Ramos (cell line): ENCODE data around the gene MIA.
"Not testable (repeated sequence)": the region's sequence is repeated elsewhere in the genome, so short reads cannot be mapped to it uniquely, and the experiment has no call there.

Experiments used
- in situ Hi-C: fragments of 300-500 bp; cut with MboI; formaldehyde crosslinking; loops from one replicate; pipeline ENCODE4 v1.14.3; 2022; ENCODE audit warnings: low sequenced_read_pairs; ENCODE audit not compliant: unreplicated experiment

Gene MIA

GRCh38 chr19:40774916-40775631 lies at the start of gene MIA:
MIA (plus strand) TSS chr19:40775521; CDS start chr19:40775543, 22 bp downstream.
- in situ Hi-C loops = loop anchor here (25.0 kb wide), 1 partner anchor 1487 kb away; the partner anchor contains the start of genes CIC and ERF

GRCh38 chr19:40726279-40726678 lies 49.0 kb upstream of the MIA start:
- in situ Hi-C loops = no loop called here

- in situ Hi-C loops = not testable (repeated sequence)
Measured at GRCh38 chr19:40730065-40730464, 45.3 kb upstream of the MIA start.

- in situ Hi-C loops = not testable (repeated sequence)
Measured at GRCh38 chr19:40732304-40732703, 43.0 kb upstream of the MIA start.

GRCh38 chr19:40733149-40733548 lies 42.2 kb upstream of the MIA start:
- in situ Hi-C loops = no loop called here

- in situ Hi-C loops = no loop called here
Measured at GRCh38 chr19:40735013-40735771, 40.1 kb upstream of the MIA start.

GRCh38 chr19:40736661-40737060 lies 38.7 kb upstream of the MIA start:
- in situ Hi-C loops = no loop called here

GRCh38 chr19:40737102-40737644 lies 38.1 kb upstream of the MIA start:
- in situ Hi-C loops = no loop called here

- in situ Hi-C loops = no loop called here
Measured at GRCh38 chr19:40739030-40739839, 36.1 kb upstream of the MIA start.

- in situ Hi-C loops = no loop called here
Measured at GRCh38 chr19:40739871-40740703, 35.2 kb upstream of the MIA start.

- in situ Hi-C loops = no loop called here
Measured at GRCh38 chr19:40740747-40741146, 34.6 kb upstream of the MIA start.

GRCh38 chr19:40741527-40742390 lies 33.6 kb upstream of the MIA start:
- in situ Hi-C loops = no loop called here

GRCh38 chr19:40742477-40742876 lies 32.8 kb upstream of the MIA start:
- in situ Hi-C loops = no loop called here

GRCh38 chr19:40742886-40743285 lies 32.4 kb upstream of the MIA start:
- in situ Hi-C loops = no loop called here

GRCh38 chr19:40743926-40744325 lies 31.4 kb upstream of the MIA start:
- in situ Hi-C loops = no loop called here

- in situ Hi-C loops = loop anchor here (5.0 kb wide), 1 partner anchor 63 kb away; no protein-coding TSS in a partner anchor
Measured at GRCh38 chr19:40744554-40745401, 30.5 kb upstream of the MIA start.

- in situ Hi-C loops = loop anchor here (5.0 kb wide), 1 partner anchor 62 kb away; no protein-coding TSS in a partner anchor
Measured at GRCh38 chr19:40745402-40745780, 29.9 kb upstream of the MIA start.

GRCh38 chr19:40747536-40747935 lies 27.8 kb upstream of the MIA start:
- in situ Hi-C loops = loop anchor here (5.0 kb wide), 1 partner anchor 60 kb away; no protein-coding TSS in a partner anchor
